GM18873 (cell line): ENCODE data around the gene CFAP299.
"Not testable (repeated sequence)": the region's sequence is repeated elsewhere in the genome, so short reads cannot be mapped to it uniquely, and the experiment has no call there.

Experiments
- ATAC-seq: cut with Tn5 transposase; IDR thresholded peaks from one replicate; pipeline ENCODE4 v1.9.1; 2021; ENCODE audit warnings: mild to moderate bottlenecking, moderate library complexity, moderate number of reproducible peaks; ENCODE audit not compliant: unreplicated experiment, low FRiP score

CFAP299 gene

GRCh38 chr4:80439294-80440061, 103.9 kb downstream of the CFAP299 start:
- not testable (repeated sequence) for ATAC-seq

GRCh38 chr4:80446248-80446647, 110.7 kb downstream of the CFAP299 start:
- no peak for ATAC-seq

GRCh38 chr4:80446664-80447063, 111.1 kb downstream of the CFAP299 start:
- no peak for ATAC-seq

GRCh38 chr4:80447493-80447892, 112.0 kb downstream of the CFAP299 start:
- no peak for ATAC-seq

GRCh38 chr4:80448056-80448455, 112.5 kb downstream of the CFAP299 start:
- ATAC-seq = no peak

- no peak for ATAC-seq
Measured at GRCh38 chr4:80452055-80452454, 116.5 kb downstream of the CFAP299 start.

GRCh38 chr4:80452768-80453167, 117.2 kb downstream of the CFAP299 start:
- ATAC-seq = no peak

GRCh38 chr4:80454040-80454439, 118.5 kb downstream of the CFAP299 start:
- ATAC-seq = no peak

GRCh38 chr4:80454556-80454955, 119.0 kb downstream of the CFAP299 start:
- ATAC-seq = no peak

- no peak for ATAC-seq
Measured at GRCh38 chr4:80459918-80460473, 124.5 kb downstream of the CFAP299 start.

GRCh38 chr4:80461412-80461811, 125.9 kb downstream of the CFAP299 start:
- ATAC-seq = no peak

- peak; percentile 67 for ATAC-seq
Measured at GRCh38 chr4:80462621-80463091, 127.1 kb downstream of the CFAP299 start.

- ATAC-seq = no peak
Measured at GRCh38 chr4:80463509-80463908, 128.0 kb downstream of the CFAP299 start.

- ATAC-seq = no peak
Measured at GRCh38 chr4:80465238-80465637, 129.7 kb downstream of the CFAP299 start.

- ATAC-seq = no peak
Measured at GRCh38 chr4:80465736-80466135, 130.2 kb downstream of the CFAP299 start.

GRCh38 chr4:80466618-80467017, 131.1 kb downstream of the CFAP299 start:
- ATAC-seq = no peak

- ATAC-seq = no peak
Measured at GRCh38 chr4:80471756-80472155, 136.2 kb downstream of the CFAP299 start.

- ATAC-seq = no peak
Measured at GRCh38 chr4:80475236-80475635, 139.7 kb downstream of the CFAP299 start.

- no peak for ATAC-seq
Measured at GRCh38 chr4:80475798-80476197, 140.3 kb downstream of the CFAP299 start.

GRCh38 chr4:80484712-80485111, 149.2 kb downstream of the CFAP299 start:
- ATAC-seq = no peak

GRCh38 chr4:80486603-80487002, 151.1 kb downstream of the CFAP299 start:
- no peak for ATAC-seq

- ATAC-seq = peak; percentile 57
Measured at GRCh38 chr4:80489798-80490197, 154.3 kb downstream of the CFAP299 start.
